A549 (cell line): ENCODE results near the gene SCFD1.

Experiments
- CEBPB ChIP-seq, 2 experiments: fragments of >200 bp in 1 of 2; sonication (Bioruptor Twin) in 1 of 2; formaldehyde crosslinking in 1 of 2; IDR thresholded peaks; 2 replicates each; pipeline ENCODE4 v1.6.1; 2012 to 2016
- NFE2L2 ChIP-seq: fragments of 150-350 bp; conservative IDR thresholded peaks from 2 replicates; pipeline ENCODE4 v1.6.1; 2014; ENCODE audit warnings: low read length
- RFX5 ChIP-seq: fragments of 450-650 bp; IDR thresholded peaks from 2 replicates; pipeline ENCODE4 v1.7.1; 2014; ENCODE audit warnings: antibody characterized with exemption, mild to moderate bottlenecking, moderate library complexity
- TF ChIP-seq, protein P1 (sequence below): fragments of >200 bp; sonication (Bioruptor Twin); formaldehyde crosslinking; IDR thresholded peaks from 3 replicates; pipeline ENCODE4 v1.5.1; 2016

DNA sequence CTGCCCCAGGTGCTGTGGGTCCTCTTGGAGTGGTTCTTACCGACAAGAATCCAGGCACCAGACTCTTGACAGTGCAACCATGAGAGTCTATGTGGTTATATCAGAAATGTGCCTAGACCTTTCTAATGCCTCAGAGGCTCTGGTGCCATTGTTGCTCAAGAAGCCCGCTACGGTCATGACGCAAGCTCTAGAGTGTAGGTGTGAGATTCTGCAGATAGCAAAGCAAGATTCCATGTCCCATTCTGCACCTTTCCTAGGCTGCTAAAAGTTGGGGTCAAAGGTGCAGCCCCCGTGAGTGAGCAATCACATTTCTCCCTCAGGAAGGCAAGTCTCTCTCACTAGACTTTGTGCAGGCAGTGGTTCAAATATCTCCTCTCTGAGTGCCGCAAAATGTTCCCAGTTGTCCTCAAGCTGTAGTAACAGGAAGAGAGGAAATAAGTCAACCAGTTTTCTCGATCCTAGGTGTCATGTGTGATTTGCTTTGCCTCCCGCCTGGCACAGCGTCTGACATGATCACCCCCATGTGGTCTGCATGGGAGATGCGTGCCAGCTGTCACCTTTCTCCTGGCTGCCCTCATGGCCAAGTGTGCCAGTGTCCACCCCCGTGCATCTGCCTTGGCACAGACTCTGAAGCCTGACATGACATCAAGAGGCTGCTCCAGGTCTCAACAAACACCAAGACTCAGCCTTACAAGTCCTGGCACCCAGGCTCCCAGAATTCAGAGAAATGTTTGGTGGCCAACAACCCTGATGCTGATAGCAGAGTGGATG lies 129.7 kb downstream of the SCFD1 start:
- no peak for TF ChIP-seq CEBPB (IDR thresholded peaks at IDR 0.05)
- TF ChIP-seq, protein P1, sequence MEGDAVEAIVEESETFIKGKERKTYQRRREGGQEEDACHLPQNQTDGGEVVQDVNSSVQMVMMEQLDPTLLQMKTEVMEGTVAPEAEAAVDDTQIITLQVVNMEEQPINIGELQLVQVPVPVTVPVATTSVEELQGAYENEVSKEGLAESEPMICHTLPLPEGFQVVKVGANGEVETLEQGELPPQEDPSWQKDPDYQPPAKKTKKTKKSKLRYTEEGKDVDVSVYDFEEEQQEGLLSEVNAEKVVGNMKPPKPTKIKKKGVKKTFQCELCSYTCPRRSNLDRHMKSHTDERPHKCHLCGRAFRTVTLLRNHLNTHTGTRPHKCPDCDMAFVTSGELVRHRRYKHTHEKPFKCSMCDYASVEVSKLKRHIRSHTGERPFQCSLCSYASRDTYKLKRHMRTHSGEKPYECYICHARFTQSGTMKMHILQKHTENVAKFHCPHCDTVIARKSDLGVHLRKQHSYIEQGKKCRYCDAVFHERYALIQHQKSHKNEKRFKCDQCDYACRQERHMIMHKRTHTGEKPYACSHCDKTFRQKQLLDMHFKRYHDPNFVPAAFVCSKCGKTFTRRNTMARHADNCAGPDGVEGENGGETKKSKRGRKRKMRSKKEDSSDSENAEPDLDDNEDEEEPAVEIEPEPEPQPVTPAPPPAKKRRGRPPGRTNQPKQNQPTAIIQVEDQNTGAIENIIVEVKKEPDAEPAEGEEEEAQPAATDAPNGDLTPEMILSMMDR = no peak
- TF ChIP-seq RFX5 = no peak
- TF ChIP-seq NFE2L2 = no peak
